OCI-LY7 (cell line): ENCODE results near the gene BCS1L. TPM values are rescaled to one million over a fixed set of nuclear protein-coding genes. Genes with fewer than 3 reads are reported as not detected.

Source experiments
- BruUV-seq: library from RNA; stranded (reverse); fragments of 400-500 nt; replicated peaks from 2 replicates; lab custom pipeline; 2021; lab: Mats Ljungman, UMichigan
- CTCF ChIA-PET: fragments of 300-600 bp; sonication (Branson Sonifier 250); formaldehyde crosslinking; loops from one replicate; lab custom pipeline; 2022; ENCODE audit warnings: antibody characterized with exemption; ENCODE audit not compliant: unreplicated experiment; lab: Charles Lee
- POLR2A ChIA-PET: fragments of 300-600 bp; sonication (Branson Sonifier 250); formaldehyde crosslinking; loops from one replicate; lab custom pipeline; 2022; ENCODE audit warnings: antibody characterized with exemption; lab: Charles Lee
- DNase-seq: peaks from one replicate; pipeline ENCODE4 v3.0.0-alpha.2; 2015; ENCODE audit warnings: low spot score
- H2AFZ ChIP-seq: fragments of 200-600 bp; sonication (generic), shearing (Covaris generic); 2 replicates; pipeline ENCODE4 v1.6.1; 2014; ENCODE audit warnings: mild to moderate bottlenecking, antibody characterized with exemption, low read length, moderate library complexity
- H3K27ac ChIP-seq: fragments of 200-600 bp; sonication (generic); 2 replicates; pipeline ENCODE4 v1.5.1; 2014; ENCODE audit warnings: mixed run types, low read depth, mild to moderate bottlenecking, moderate library complexity, low read length, inconsistent platforms; ENCODE audit not compliant: poor library complexity, severe bottlenecking
- H3K36me3 ChIP-seq: fragments of 200-600 bp; sonication (generic); 2 replicates; pipeline ENCODE4 v1.6.1; 2014; ENCODE audit warnings: mild to moderate bottlenecking, antibody characterized with exemption, low read length, moderate library complexity, mixed read lengths; ENCODE audit not compliant: insufficient read depth
- H3K4me1 ChIP-seq: fragments of 200-600 bp; sonication (generic); 2 replicates; pipeline ENCODE4 v1.5.1; 2014; ENCODE audit warnings: mild to moderate bottlenecking, low read length; ENCODE audit not compliant: insufficient read depth, poor library complexity, severe bottlenecking
- H3K4me2 ChIP-seq: fragments of 200-600 bp; sonication (generic); 2 replicates; pipeline ENCODE4 v1.6.1; 2014; ENCODE audit warnings: mild to moderate bottlenecking, low read length
- H3K4me3 ChIP-seq: fragments of 200-600 bp; sonication (generic); 2 replicates; pipeline ENCODE4 v1.5.1; 2014; ENCODE audit warnings: mild to moderate bottlenecking, low read depth, low read length; ENCODE audit not compliant: poor library complexity, severe bottlenecking
- H3K79me2 ChIP-seq: fragments of 200-600 bp; sonication (generic); 2 replicates; pipeline ENCODE4 v1.6.1; 2016; ENCODE audit warnings: low read depth, mild to moderate bottlenecking, low read length, moderate library complexity, mixed read lengths; ENCODE audit not compliant: insufficient read depth
- H3K9me2 ChIP-seq: fragments of 200-600 bp; sonication (generic); 2 replicates; pipeline ENCODE4 v1.6.1; 2016; ENCODE audit warnings: mild to moderate bottlenecking, low read length, mixed read lengths; ENCODE audit not compliant: insufficient read depth
- H3K9me3 ChIP-seq: fragments of 200-600 bp; sonication (generic); 2 replicates; pipeline ENCODE4 v1.6.1; 2014; ENCODE audit warnings: mild to moderate bottlenecking, mixed run types, low read length, mixed read lengths
- H4K20me1 ChIP-seq: fragments of 200-600 bp; sonication (generic); 2 replicates; pipeline ENCODE4 v1.6.1; 2014; ENCODE audit warnings: mild to moderate bottlenecking, antibody characterized with exemption, low read length, moderate library complexity, mixed read lengths; ENCODE audit not compliant: insufficient read depth
- CTCF ChIP-seq: fragments of 200-600 bp; sonication (generic); conservative IDR thresholded peaks from 2 replicates; pipeline ENCODE4 v1.5.1; 2014; ENCODE audit warnings: mild to moderate bottlenecking, antibody characterized with exemption, low read length, moderate library complexity, mixed read lengths
- EZH2phosphoT487 ChIP-seq: fragments of 200-600 bp; sonication (generic); IDR thresholded peaks from 2 replicates; pipeline ENCODE4 v1.6.1; 2018; ENCODE audit warnings: low read depth, borderline replicate concordance, mild to moderate bottlenecking, mixed run types, antibody characterized with exemption, low read length, moderate library complexity, mixed read lengths
- intact Hi-C: fragments of 100-400 bp; cut with micrococcal nuclease; formaldehyde crosslinking; loops from one replicate; pipeline ENCODE4 v1.10.0; 2022; ENCODE audit not compliant: unreplicated experiment
- total RNA-seq, 2 experiments: library from RNA; depleted of rRNA in 1 of 2; stranded (reverse); fragments of >200 nt in 1 of 2; shearing (Covaris generic) in 1 of 2; gene quantifications; 2 replicates each; pipeline ENCODE4 v1.2.3, GENCODE V29; 2014 to 2022

BCS1L gene
- total RNA-seq, 2 experiments from 2014 or later, result 48.0 to 54.9 TPM

- H3K36me3 ChIP-seq, result peaks cover 97% of the 10 kb centered on the region
- no peak overlapping the region for H2AFZ ChIP-seq
- DNase-seq, result no peak
- CTCF ChIA-PET, result interaction anchor here (0.6 kb wide), 1 partner anchor 34 kb away, joined by 3 read pairs; no protein-coding TSS in a partner anchor
- no peaks in the 10 kb centered on the region for H3K9me3 ChIP-seq
- H3K79me2 ChIP-seq, result no peaks in the 10 kb centered on the region
- intact Hi-C loops, result no loop called here
- POLR2A ChIA-PET, result no interaction called here
- BruUV-seq, result no TSS peak
- H3K4me3 ChIP-seq, result no peak overlapping the region
- no peak overlapping the region for H3K4me2 ChIP-seq
- no peaks in the 10 kb centered on the region for H3K9me2 ChIP-seq
- H3K27ac ChIP-seq, result no peak overlapping the region
- H3K4me1 ChIP-seq, result no peaks in the 10 kb centered on the region
- no peaks in the 10 kb centered on the region for H4K20me1 ChIP-seq
- TF ChIP-seq EZH2phosphoT487 (no peak), CTCF (no peak)
These were observed 21.1 kb upstream of the BCS1L start for GRCh38 chr2:218638372-218638771.

GRCh38 chr2:218642121-218642656, 17.3 kb upstream of the BCS1L start:
- no TSS peak for BruUV-seq
- Histone ChIP-seq H3K27ac (no peak overlapping the region), H3K4me2 (no peak overlapping the region), H4K20me1 (no peaks in the 10 kb centered on the region), H3K9me3 (no peaks in the 10 kb centered on the region), H3K9me2 (no peaks in the 10 kb centered on the region), H3K36me3 (peaks cover 96% of the 10 kb centered on the region), H3K79me2 (no peaks in the 10 kb centered on the region), H2AFZ (no peak overlapping the region), H3K4me1 (no peaks in the 10 kb centered on the region), H3K4me3 (no peak overlapping the region)
- POLR2A ChIA-PET, result interaction anchor here (0.5 to 0.6 kb wide), 3 partner anchors 20 to 388 kb away, joined by 3 to 5 read pairs (median 4); no protein-coding TSS in a partner anchor
- CTCF ChIA-PET, result no interaction called here
- no peak for DNase-seq
- TF ChIP-seq CTCF (no peak), EZH2phosphoT487 (no peak)
- intact Hi-C loops, result no loop called here

GRCh38 chr2:218642786-218643185, 16.7 kb upstream of the BCS1L start:
- Histone ChIP-seq H2AFZ (no peak overlapping the region), H3K4me3 (no peak overlapping the region), H3K9me3 (no peaks in the 10 kb centered on the region), H3K79me2 (peaks cover 4% of the 10 kb centered on the region; the same call in 1 of the 2 replicates), H4K20me1 (no peaks in the 10 kb centered on the region), H3K9me2 (no peaks in the 10 kb centered on the region), H3K27ac (no peak overlapping the region), H3K4me2 (no peak overlapping the region), H3K4me1 (no peaks in the 10 kb centered on the region), H3K36me3 (peaks cover 96% of the 10 kb centered on the region)
- intact Hi-C loops, result no loop called here
- DNase-seq, result no peak
- TF ChIP-seq EZH2phosphoT487, result no peak
- no peak for TF ChIP-seq CTCF
- no TSS peak for BruUV-seq
- CTCF ChIA-PET, result no interaction called here
- POLR2A ChIA-PET, result interaction anchor here (0.6 kb wide), 1 partner anchor 21 kb away, joined by 4 read pairs; no protein-coding TSS in a partner anchor
